Stimulated activated memory B cell treated with anti-CD40 and anti-IgM and Interleukin-4, amounts not matched to agents 10 μg/mL and 1 μg/mL and 100 μg/mL, for 72 hours (primary cell): ENCODE measurements around the gene CEACAM16.
A peak's percentile ranks its signal among the peaks of the same experiment; 100 is the strongest.

ENCODE experiments used
- ATAC-seq: fragments of 150-1000 bp; cut with Tn5 transposase; 2 replicates; pipeline ENCODE4 v1.10.0; 2021
- H3K27ac Mint-ChIP-seq: one replicate; pipeline ENCODE4 v1.8.0; 2022; ENCODE audit warnings: mild to moderate bottlenecking, mixed read lengths
- H3K27me3 Mint-ChIP-seq: one replicate; pipeline ENCODE4 v1.8.0; 2022; ENCODE audit warnings: mixed read lengths
- H3K36me3 Mint-ChIP-seq: one replicate; pipeline ENCODE4 v1.8.0; 2022; ENCODE audit warnings: mixed read lengths
- H3K4me1 Mint-ChIP-seq: one replicate; pipeline ENCODE4 v1.8.0; 2022; ENCODE audit warnings: mixed read lengths
- H3K4me3 Mint-ChIP-seq: one replicate; pipeline ENCODE4 v1.8.0; 2022; ENCODE audit warnings: mild to moderate bottlenecking, moderate library complexity, mixed read lengths
- H3K9me3 Mint-ChIP-seq: one replicate; pipeline ENCODE4 v1.8.0; 2022; ENCODE audit warnings: mixed read lengths

The CEACAM16 gene, protein sequence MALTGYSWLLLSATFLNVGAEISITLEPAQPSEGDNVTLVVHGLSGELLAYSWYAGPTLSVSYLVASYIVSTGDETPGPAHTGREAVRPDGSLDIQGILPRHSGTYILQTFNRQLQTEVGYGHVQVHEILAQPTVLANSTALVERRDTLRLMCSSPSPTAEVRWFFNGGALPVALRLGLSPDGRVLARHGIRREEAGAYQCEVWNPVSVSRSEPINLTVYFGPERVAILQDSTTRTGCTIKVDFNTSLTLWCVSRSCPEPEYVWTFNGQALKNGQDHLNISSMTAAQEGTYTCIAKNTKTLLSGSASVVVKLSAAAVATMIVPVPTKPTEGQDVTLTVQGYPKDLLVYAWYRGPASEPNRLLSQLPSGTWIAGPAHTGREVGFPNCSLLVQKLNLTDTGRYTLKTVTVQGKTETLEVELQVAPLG

DNA sequence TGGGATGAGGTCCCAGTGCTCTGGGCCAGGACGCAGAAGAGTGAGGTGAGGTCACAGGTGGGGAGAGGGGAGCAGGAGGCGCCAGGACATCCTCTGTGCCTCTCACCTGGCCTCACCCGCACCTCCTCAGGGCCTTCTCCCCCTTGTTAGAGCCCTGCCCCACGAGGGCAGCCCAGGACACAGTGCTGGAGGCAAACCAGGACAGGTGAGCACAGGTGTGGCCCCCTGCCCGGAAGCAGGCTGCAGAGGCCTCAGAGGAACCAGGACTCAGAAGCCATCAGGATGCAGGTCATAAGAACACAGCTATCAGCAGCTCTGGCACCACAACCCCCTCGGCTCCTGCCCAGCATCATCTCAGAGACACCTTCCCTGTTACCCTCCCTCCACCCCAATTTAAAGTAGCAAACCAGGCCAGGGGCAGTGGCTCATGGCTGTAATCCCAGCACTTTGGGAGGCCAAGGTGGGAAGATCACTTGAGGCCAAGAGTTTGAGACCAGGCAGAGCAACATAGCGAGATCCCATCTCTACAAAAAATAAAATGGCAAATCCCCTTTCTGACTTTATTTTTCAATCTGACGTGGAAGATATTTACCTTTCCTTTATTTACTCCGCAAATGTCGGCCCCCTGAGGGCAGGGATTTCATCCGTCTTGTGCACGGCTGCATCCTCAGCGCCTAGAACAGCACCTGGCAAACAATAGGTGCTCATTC is at the start of gene CEACAM16:
CEACAM16 (plus strand) TSS at position 660 of the 710 bp plus-strand sequence. CDS start 2,306 bp downstream, outside the sequence.
- no peak within 1 kb of the TSS for H3K27ac Mint-ChIP-seq
- peaks cover 66% of the 10 kb centered on the region for H3K27me3 Mint-ChIP-seq
- no peaks in the 10 kb centered on the region for H3K9me3 Mint-ChIP-seq
- H3K4me1 Mint-ChIP-seq, result peaks cover 6% of the 10 kb centered on the region
- no peak for ATAC-seq
- H3K4me3 Mint-ChIP-seq, result no peak within 1 kb of the TSS
- no peaks in the 10 kb centered on the region for H3K36me3 Mint-ChIP-seq

- Mint-ChIP-seq H3K4me1 (peaks cover 11% of the 10 kb centered on the region), H3K27ac (no peak overlapping the region), H3K27me3 (peaks cover 31% of the 10 kb centered on the region), H3K4me3 (no peak overlapping the region), H3K9me3 (no peaks in the 10 kb centered on the region), H3K36me3 (no peaks in the 10 kb centered on the region)
- ATAC-seq, result no peak
Measured at GRCh38 chr19:44649578-44650145, 49.3 kb upstream of the CEACAM16 start.

DNA sequence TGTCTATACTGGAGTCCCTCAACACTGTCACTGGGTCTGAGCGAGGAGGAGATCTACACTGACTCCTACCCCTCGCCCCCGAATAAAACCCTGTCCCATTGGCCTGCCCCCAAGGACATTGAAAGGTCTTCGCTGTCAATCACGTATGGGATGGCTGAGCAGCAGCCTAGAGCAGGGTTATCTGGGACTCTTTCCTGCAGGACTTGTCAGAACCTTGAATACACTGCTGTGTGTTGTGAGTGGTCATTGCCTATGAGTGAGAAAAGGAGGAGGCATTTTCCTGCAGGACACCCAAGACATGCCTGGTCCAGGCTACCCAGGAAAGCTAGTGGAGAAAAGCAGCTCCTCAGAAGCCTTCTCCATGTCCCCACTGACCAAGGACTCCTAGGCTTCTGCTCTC is 45.6 kb upstream of the CEACAM16 start:
- H3K4me3 Mint-ChIP-seq, result no peak overlapping the region
- no peak overlapping the region for H3K27ac Mint-ChIP-seq
- no peaks in the 10 kb centered on the region for H3K36me3 Mint-ChIP-seq
- H3K27me3 Mint-ChIP-seq, result peaks cover 8% of the 10 kb centered on the region
- H3K4me1 Mint-ChIP-seq, result peaks cover 20% of the 10 kb centered on the region
- no peaks in the 10 kb centered on the region for H3K9me3 Mint-ChIP-seq
- ATAC-seq, result no peak

GRCh38 chr19:44653977-44654774 is 44.8 kb upstream of the CEACAM16 start:
- Mint-ChIP-seq H3K4me3 (no peak overlapping the region), H3K9me3 (no peaks in the 10 kb centered on the region), H3K27me3 (peaks cover 8% of the 10 kb centered on the region), H3K27ac (no peak overlapping the region), H3K4me1 (peaks cover 20% of the 10 kb centered on the region), H3K36me3 (no peaks in the 10 kb centered on the region)
- ATAC-seq, result peak; percentile 97

DNA sequence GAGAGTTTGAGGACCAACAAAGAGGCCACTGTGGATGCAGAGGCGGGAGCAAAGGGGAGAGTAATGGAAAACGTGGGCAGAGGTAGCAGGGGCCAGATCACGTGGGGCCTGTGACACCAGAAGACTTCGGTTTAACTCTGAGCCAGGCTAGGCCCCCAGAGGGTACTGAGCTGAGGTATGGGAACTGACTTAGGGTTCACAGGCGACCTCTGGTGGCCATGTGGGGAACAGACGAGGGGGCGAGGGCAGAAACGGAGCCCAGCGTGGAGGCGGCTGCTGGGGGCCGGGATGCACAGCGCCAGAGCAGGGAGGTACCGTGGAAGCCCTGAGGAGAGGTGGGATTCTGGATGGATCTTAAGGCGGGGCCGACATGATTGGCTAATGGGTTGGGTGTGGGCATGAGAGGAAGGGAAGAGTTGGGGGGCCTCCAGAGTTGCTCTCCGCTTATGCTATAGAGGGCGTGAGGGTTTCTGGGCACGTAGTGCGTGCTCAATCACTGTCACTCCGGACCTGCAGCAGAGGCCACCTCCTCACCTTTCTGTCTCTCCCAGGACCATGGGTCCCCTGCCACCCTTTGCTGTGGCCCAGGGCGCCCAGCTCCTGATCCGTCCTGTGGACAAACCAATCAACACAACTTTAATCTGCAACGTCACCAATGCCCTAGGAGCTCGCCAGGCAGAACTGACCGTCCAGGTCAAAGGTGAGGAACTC is 41.6 kb upstream of the CEACAM16 start:
- Mint-ChIP-seq H3K27ac (no peak overlapping the region), H3K9me3 (no peaks in the 10 kb centered on the region)
- peak; percentile 58 for ATAC-seq

GRCh38 chr19:44658069-44658733 is 40.8 kb upstream of the CEACAM16 start:
- Mint-ChIP-seq H3K36me3 (no peaks in the 10 kb centered on the region), H3K27me3 (peaks cover 23% of the 10 kb centered on the region), H3K4me3 (no peak overlapping the region), H3K4me1 (peaks cover 20% of the 10 kb centered on the region), H3K27ac (no peak overlapping the region), H3K9me3 (no peaks in the 10 kb centered on the region)
- ATAC-seq, result no peak

More for the DNA sequence above, 41.6 kb upstream of the CEACAM16 start:
- Mint-ChIP-seq H3K4me3 (no peak overlapping the region), H3K4me1 (peaks cover 20% of the 10 kb centered on the region), H3K27me3 (peaks cover 16% of the 10 kb centered on the region), H3K36me3 (no peaks in the 10 kb centered on the region)

DNA sequence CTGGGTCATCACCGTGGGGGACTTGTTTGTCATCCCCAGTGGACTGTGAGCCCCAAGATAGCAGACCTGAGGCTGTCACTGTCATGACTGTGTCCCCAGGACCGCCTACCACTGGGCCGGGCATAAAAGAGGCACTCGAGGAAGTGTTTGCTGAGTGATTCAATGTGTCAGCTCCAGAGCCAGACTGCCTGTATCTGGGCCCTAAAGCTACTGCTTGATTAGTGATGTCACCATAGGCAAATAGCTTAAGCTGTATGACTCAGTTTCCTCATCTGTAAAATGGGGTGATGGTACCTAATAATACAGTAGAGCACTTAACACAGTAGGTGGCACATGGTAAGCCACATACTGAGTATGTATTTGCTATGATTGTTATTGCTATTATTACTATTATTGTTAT is 38.9 kb upstream of the CEACAM16 start:
- ATAC-seq, result no peak
- Mint-ChIP-seq H3K4me3 (no peak overlapping the region), H3K27ac (no peak overlapping the region), H3K27me3 (peaks cover 24% of the 10 kb centered on the region), H3K4me1 (peaks cover 8% of the 10 kb centered on the region), H3K9me3 (no peaks in the 10 kb centered on the region), H3K36me3 (no peaks in the 10 kb centered on the region)

- no peak overlapping the region for H3K4me3 Mint-ChIP-seq
- H3K4me1 Mint-ChIP-seq, result peaks cover 8% of the 10 kb centered on the region
- no peaks in the 10 kb centered on the region for H3K9me3 Mint-ChIP-seq
- no peaks in the 10 kb centered on the region for H3K36me3 Mint-ChIP-seq
- ATAC-seq, result no peak
- no peak overlapping the region for H3K27ac Mint-ChIP-seq
- peaks cover 24% of the 10 kb centered on the region for H3K27me3 Mint-ChIP-seq
Measured at GRCh38 chr19:44661205-44661604, 37.7 kb upstream of the CEACAM16 start.

DNA sequence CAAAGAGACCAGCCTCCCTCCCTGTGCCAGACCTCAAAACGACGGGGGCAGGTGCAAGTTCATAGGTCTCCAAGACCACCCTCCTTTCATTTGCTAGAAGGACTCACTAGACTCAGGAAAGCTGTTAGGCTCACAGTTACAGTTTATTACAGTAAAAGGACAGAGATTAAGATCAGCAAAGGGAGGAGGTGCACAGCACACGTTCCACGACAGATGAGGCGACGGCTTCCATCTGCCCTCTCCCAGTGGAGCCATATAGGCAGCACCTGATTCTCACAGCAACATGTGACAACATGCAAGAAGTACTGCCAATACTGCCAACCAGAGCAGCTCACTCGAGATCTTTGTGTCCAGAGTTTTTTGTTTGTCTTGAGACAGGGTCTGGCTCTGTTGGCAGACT is 37.0 kb upstream of the CEACAM16 start:
- Mint-ChIP-seq H3K36me3 (no peaks in the 10 kb centered on the region), H3K4me3 (no peak overlapping the region), H3K27ac (no peak overlapping the region), H3K4me1 (peaks cover 6% of the 10 kb centered on the region), H3K27me3 (peaks cover 24% of the 10 kb centered on the region), H3K9me3 (no peaks in the 10 kb centered on the region)
- ATAC-seq, result no peak

DNA sequence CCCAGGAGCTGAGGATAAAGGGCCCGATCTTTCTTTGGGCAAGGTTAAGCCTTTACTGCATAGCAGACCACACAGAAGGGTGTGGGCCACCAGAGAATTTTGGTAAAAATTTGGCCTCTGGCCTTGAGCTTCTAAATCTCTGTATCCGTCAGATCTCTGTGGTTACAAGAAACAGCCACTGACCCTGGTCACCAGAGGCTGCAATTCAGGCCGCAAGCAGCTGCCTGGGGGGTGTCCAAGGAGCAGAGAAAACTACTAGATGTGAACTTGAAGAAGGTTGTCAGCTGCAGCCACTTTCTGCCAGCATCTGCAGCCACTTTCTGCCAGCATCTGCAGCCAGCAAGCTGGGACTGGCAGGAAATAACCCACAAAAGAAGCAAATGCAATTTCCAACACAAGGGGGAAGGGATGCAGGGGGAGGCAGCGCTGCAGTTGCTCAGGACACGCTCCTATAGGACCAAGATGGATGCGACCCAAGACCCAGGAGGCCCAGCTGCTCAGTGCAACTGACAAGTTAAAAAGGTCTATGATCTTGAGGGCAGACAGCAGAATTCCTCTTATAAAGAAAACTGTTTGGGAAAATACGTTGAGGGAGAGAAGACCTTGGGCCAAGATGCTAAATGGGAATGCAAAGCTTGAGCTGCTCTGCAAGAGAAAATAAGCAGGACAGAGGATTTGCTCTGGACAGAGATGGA is 36.1 kb upstream of the CEACAM16 start:
- no peak for ATAC-seq
- no peak overlapping the region for H3K27ac Mint-ChIP-seq
- H3K4me1 Mint-ChIP-seq, result no peaks in the 10 kb centered on the region
- H3K27me3 Mint-ChIP-seq, result peaks cover 24% of the 10 kb centered on the region
- no peaks in the 10 kb centered on the region for H3K9me3 Mint-ChIP-seq
- no peak overlapping the region for H3K4me3 Mint-ChIP-seq
- no peaks in the 10 kb centered on the region for H3K36me3 Mint-ChIP-seq

GRCh38 chr19:44663996-44664395 is 35.0 kb upstream of the CEACAM16 start:
- no peaks in the 10 kb centered on the region for H3K4me1 Mint-ChIP-seq
- no peak for ATAC-seq
- no peak overlapping the region for H3K4me3 Mint-ChIP-seq
- H3K27ac Mint-ChIP-seq, result no peak overlapping the region
- no peaks in the 10 kb centered on the region for H3K36me3 Mint-ChIP-seq
- H3K9me3 Mint-ChIP-seq, result no peaks in the 10 kb centered on the region
- H3K27me3 Mint-ChIP-seq, result peaks cover 24% of the 10 kb centered on the region

- ATAC-seq, result no peak
- H3K36me3 Mint-ChIP-seq, result no peaks in the 10 kb centered on the region
- H3K4me3 Mint-ChIP-seq, result no peak overlapping the region
- H3K27me3 Mint-ChIP-seq, result peaks cover 24% of the 10 kb centered on the region
- H3K9me3 Mint-ChIP-seq, result no peaks in the 10 kb centered on the region
- H3K4me1 Mint-ChIP-seq, result no peaks in the 10 kb centered on the region
- H3K27ac Mint-ChIP-seq, result no peak overlapping the region
Measured at GRCh38 chr19:44664976-44665375, 34.0 kb upstream of the CEACAM16 start.

- Mint-ChIP-seq H3K4me3 (no peak overlapping the region), H3K36me3 (no peaks in the 10 kb centered on the region), H3K27ac (no peak overlapping the region), H3K4me1 (no peaks in the 10 kb centered on the region), H3K27me3 (peaks cover 11% of the 10 kb centered on the region), H3K9me3 (no peaks in the 10 kb centered on the region)
- no peak for ATAC-seq
Measured at GRCh38 chr19:44666852-44667556, 31.9 kb upstream of the CEACAM16 start.
